GM19397 (cell line): Measurements from ENCODE around the gene NFKBIA.
"Not testable (repeated sequence)": the region's sequence is repeated elsewhere in the genome, so short reads cannot be mapped to it uniquely, and the experiment has no call there.

Experiments used
- ATAC-seq: cut with Tn5 transposase; IDR thresholded peaks from one replicate; pipeline ENCODE4 v1.9.1; 2021; ENCODE audit warnings: mild to moderate bottlenecking, moderate library complexity; ENCODE audit not compliant: unreplicated experiment

The NFKBIA gene

GRCh38 chr14:35409595-35409994 is 5.0 kb upstream of the NFKBIA start:
- no peak for ATAC-seq

- no peak for ATAC-seq
These were observed 3.5 kb upstream of the NFKBIA start for GRCh38 chr14:35408026-35408425.

- no peak for ATAC-seq
These were observed 2.7 kb upstream of the NFKBIA start for GRCh38 chr14:35407306-35407630.

- no peak for ATAC-seq
These were observed 2.2 kb upstream of the NFKBIA start for GRCh38 chr14:35406506-35407305.

- no peak for ATAC-seq
These were observed 1.5 kb upstream of the NFKBIA start for GRCh38 chr14:35406090-35406489.

GRCh38 chr14:35405304-35405996 is 901 bp upstream of the NFKBIA start:
- no peak for ATAC-seq

GRCh38 chr14:35403603-35404448 is 723 bp downstream of the NFKBIA start:
- ATAC-seq: peak; percentile 63

- no peak for ATAC-seq
These were observed 1.4 kb downstream of the NFKBIA start for GRCh38 chr14:35403114-35403602.

- ATAC-seq: no peak
These were observed 2.0 kb downstream of the NFKBIA start for GRCh38 chr14:35402323-35403113.

GRCh38 chr14:35401422-35402265 is 2.9 kb downstream of the NFKBIA start:
- no peak for ATAC-seq

GRCh38 chr14:35400648-35401421 is 3.7 kb downstream of the NFKBIA start:
- ATAC-seq: no peak

GRCh38 chr14:35399083-35399937 is 5.2 kb downstream of the NFKBIA start:
- ATAC-seq: no peak

GRCh38 chr14:35398071-35398584 is 6.4 kb downstream of the NFKBIA start:
- ATAC-seq: no peak

GRCh38 chr14:35396610-35397009 is 7.9 kb downstream of the NFKBIA start:
- not testable (repeated sequence) for ATAC-seq

GRCh38 chr14:35395283-35395682 is 9.3 kb downstream of the NFKBIA start:
- no peak for ATAC-seq

GRCh38 chr14:35394326-35395013 is 10.1 kb downstream of the NFKBIA start:
- no peak for ATAC-seq

GRCh38 chr14:35393826-35394225 is 10.7 kb downstream of the NFKBIA start:
- no peak for ATAC-seq
